GM12878 (cell line): ENCODE measurements around the gene MYLIP.

Source experiments
- ATF3 ChIP-seq: IDR thresholded peaks from 2 replicates; pipeline ENCODE4 v1.6.1; 2011; ENCODE audit warnings: low read depth, mild to moderate bottlenecking, low read length, moderate library complexity, borderline replicate concordance; ENCODE audit errors: extremely low read depth
- BCL3 ChIP-seq: IDR thresholded peaks from 2 replicates; pipeline ENCODE4 v1.6.1; 2011; ENCODE audit warnings: borderline replicate concordance, low read depth, mild to moderate bottlenecking, moderate library complexity, low read length; ENCODE audit not compliant: insufficient read depth, poor library complexity, severe bottlenecking
- CTCF ChIP-seq, 3 experiments: IDR thresholded peaks in 2 of 3; conservative IDR thresholded peaks in 1 of 3; 2 replicates each; pipeline ENCODE4 v1.5.1; 2011; ENCODE audit warnings: low read depth in 3 of 3, low read length in 3 of 3, mild to moderate bottlenecking in 3 of 3, control low read depth in 2 of 3, moderate library complexity in 2 of 3, inconsistent platforms in 1 of 3, mixed read lengths in 1 of 3; ENCODE audit not compliant: control insufficient read depth in 2 of 3, insufficient read depth in 1 of 3; ENCODE audit errors: extremely low read depth in 1 of 3
- EZH2 ChIP-seq: IDR thresholded peaks from 2 replicates; pipeline ENCODE4 v1.6.1; 2012; ENCODE audit warnings: low read depth, mild to moderate bottlenecking, control low read depth, inconsistent platforms, low read length, borderline replicate concordance; ENCODE audit not compliant: control insufficient read depth
- HDAC6 ChIP-seq: fragments of 200-600 bp; sonication (generic); IDR thresholded peaks from one replicate; pipeline ENCODE4 v1.8.0; 2017; ENCODE audit warnings: antibody characterized with exemption; ENCODE audit not compliant: unreplicated experiment
- POLR2A ChIP-seq: IDR thresholded peaks from 2 replicates; pipeline ENCODE4 v1.6.1; 2011; ENCODE audit warnings: low read depth, mild to moderate bottlenecking, low read length
- PRDM15 ChIP-seq: fragments of 450-650 bp; formaldehyde crosslinking; IDR thresholded peaks from 2 replicates; pipeline ENCODE4 v1.4.0; 2020; ENCODE audit warnings: mild to moderate bottlenecking, moderate library complexity
- REST ChIP-seq: IDR thresholded peaks from 2 replicates; pipeline ENCODE4 v1.6.1; 2012; ENCODE audit warnings: mild to moderate bottlenecking, low read depth, low read length
- SIN3A ChIP-seq: IDR thresholded peaks from 2 replicates; pipeline ENCODE4 v1.6.1; 2012; ENCODE audit warnings: low read depth, low read length, improper control_type of control experiment
- SRF ChIP-seq, 2 experiments: IDR thresholded peaks; 2 replicates each; pipeline ENCODE4 v1.6.1; 2011; ENCODE audit warnings: low read depth in 2 of 2, low read length in 2 of 2, mild to moderate bottlenecking in 1 of 2, moderate library complexity in 1 of 2
- STAT3 ChIP-seq: IDR thresholded peaks from 2 replicates; pipeline ENCODE4 v1.6.1; 2011; ENCODE audit warnings: low read depth, low read length, improper control_type of control experiment
- USF2 ChIP-seq: IDR thresholded peaks from 2 replicates; pipeline ENCODE4 v1.6.1; 2011; ENCODE audit warnings: low read depth, low read length, improper control_type of control experiment, borderline replicate concordance
- ZNF207 ChIP-seq: fragments of 450-650 bp; IDR thresholded peaks from 2 replicates; pipeline ENCODE4 v1.6.1; 2014; ENCODE audit warnings: antibody characterized with exemption, mild to moderate bottlenecking, borderline replicate concordance
- ZNF24 ChIP-seq: fragments of 450-650 bp; IDR thresholded peaks from 2 replicates; pipeline ENCODE4 v1.6.1; 2017; ENCODE audit warnings: antibody characterized with exemption, mild to moderate bottlenecking

GRCh38 chr6:16092140-16092539 lies 36.7 kb upstream of the MYLIP start:
- TF ChIP-seq PRDM15 (CRISPR knock-in tag) (no peak), EZH2 (no peak), STAT3 (no peak), BCL3 (no peak), CTCF (IDR thresholded peaks at IDR 0.05 in 2 of 3, conservative IDR thresholded peaks at IDR 0.05 in 1 of 3; ENCODE audit: control insufficient read depth in 2 of 3, extremely low read depth in 1 of 3, insufficient read depth in 1 of 3, low read depth in 3 of 3, low read length in 3 of 3) (no peak), SIN3A (no peak), ZNF24 (no peak), SRF (IDR thresholded peaks at IDR 0.05; ENCODE audit: low read depth in 2 of 2, low read length in 2 of 2) (no peak), POLR2A (no peak), HDAC6 (no peak), REST (no peak), ATF3 (no peak), ZNF207 (no peak), USF2 (no peak)
